ENCODE results near the gene CNR2.
A peak's percentile ranks its signal among the peaks of the same experiment; 100 is the strongest.
"Not testable (repeated sequence)": the region's sequence is repeated elsewhere in the genome, so short reads cannot be mapped to it uniquely, and the experiment has no call there.

The CNR2 gene

DNA sequence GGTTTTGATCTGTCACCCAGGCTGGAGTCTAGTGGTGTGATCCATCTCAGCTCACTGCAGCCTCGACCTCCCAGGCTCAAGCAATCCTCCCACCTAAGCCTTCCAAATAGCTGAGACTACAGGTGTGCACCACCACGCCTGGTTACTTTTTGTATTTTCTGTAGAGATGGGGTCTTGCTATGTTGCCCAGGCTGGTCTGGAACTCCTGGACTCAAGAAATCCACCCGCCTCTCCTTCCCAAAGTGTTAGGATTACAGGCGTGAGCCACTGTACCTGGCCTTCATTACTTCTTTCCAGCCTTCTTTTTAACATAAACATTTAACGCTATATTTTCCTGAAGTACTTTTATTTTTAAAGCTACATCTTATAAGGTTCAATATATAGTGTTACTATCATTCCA lies 69.5 kb downstream of the CNR2 start:
- FAIRE-seq = no peak
- no peak for DNase-seq (ENCODE audit: insufficient read length, low spot score)

GRCh38 chr1:23838401-23838866 lies 74.7 kb downstream of the CNR2 start:
- peak; percentile 91 for FAIRE-seq
- DNase-seq (ENCODE audit: insufficient read length, low spot score) = peak; percentile 56

DNA sequence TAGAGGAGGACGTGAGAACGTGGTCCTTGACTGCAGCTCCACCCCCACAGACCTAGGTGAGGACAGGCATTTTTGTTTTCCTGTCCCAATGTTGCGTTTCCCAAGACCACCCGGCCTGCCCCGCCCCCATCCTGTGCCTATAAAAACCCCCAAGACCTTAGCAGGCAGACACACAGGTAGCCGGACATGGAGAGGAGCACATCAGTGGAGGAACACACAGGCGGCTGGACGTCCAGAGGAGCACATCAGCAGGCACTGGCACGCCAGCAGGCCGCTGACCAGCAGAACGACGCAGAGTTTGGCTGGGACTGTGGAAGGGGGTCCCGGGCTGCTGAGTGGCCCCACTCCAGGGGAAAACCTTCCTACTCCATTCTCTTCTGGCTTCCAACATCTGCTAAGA lies 75.3 kb downstream of the CNR2 start:
- no peak for FAIRE-seq
- DNase-seq (ENCODE audit: insufficient read length, low spot score) = no peak

DNA sequence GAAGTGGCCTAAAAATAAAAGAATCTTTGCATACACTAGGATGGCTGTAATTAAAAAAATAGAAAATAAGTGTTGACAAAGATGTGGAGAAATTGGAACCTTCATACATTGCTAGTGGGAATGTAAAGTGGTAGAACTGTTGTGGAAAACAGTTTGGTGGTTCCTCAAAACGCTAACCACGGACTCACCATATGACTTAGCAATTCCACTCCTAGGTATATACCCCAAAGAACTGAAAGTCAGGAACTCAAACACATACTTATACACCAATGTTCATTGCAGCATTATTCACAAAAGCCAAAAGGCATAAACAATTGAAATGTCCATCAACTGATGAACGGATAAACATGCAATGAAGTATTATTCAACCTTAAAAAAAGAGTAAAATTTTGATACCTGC lies 77.1 kb downstream of the CNR2 start:
- FAIRE-seq (no peak), DNase-seq (ENCODE audit: insufficient read length, low spot score) (no peak)

- FAIRE-seq; DNase-seq (ENCODE audit: insufficient read length, low spot score): not testable (repeated sequence)
Measured at GRCh38 chr1:23834156-23834555, 79.0 kb downstream of the CNR2 start.

DNA sequence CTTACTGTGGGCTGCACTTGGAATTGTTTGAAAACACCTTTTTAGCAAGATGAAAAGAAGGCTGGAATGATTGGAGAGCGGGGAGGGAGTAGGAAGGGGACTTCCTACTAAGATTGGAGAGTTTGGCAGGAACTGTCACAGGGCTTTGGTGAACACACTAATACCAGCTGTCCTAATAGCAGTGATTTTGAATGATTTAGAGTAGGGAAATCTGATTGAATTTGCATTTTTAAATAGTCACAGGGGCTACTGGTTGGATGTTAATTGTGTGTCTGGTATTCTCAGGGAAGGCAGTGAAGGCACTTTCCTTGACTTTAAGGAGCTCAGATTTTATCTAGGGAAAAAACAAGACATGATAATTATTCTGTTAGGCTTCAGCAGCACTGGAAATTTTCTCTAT lies 85.4 kb downstream of the CNR2 start:
- FAIRE-seq (no peak), DNase-seq (ENCODE audit: insufficient read length, low spot score) (no peak)

- FAIRE-seq; DNase-seq (ENCODE audit: insufficient read length, low spot score): not testable (repeated sequence)
Measured at GRCh38 chr1:23826590-23826989, 86.6 kb downstream of the CNR2 start.

- peak; percentile 91 for FAIRE-seq
- DNase-seq (ENCODE audit: insufficient read length, low spot score) = no peak
Measured at GRCh38 chr1:23825762-23826522, 87.2 kb downstream of the CNR2 start.

DNA sequence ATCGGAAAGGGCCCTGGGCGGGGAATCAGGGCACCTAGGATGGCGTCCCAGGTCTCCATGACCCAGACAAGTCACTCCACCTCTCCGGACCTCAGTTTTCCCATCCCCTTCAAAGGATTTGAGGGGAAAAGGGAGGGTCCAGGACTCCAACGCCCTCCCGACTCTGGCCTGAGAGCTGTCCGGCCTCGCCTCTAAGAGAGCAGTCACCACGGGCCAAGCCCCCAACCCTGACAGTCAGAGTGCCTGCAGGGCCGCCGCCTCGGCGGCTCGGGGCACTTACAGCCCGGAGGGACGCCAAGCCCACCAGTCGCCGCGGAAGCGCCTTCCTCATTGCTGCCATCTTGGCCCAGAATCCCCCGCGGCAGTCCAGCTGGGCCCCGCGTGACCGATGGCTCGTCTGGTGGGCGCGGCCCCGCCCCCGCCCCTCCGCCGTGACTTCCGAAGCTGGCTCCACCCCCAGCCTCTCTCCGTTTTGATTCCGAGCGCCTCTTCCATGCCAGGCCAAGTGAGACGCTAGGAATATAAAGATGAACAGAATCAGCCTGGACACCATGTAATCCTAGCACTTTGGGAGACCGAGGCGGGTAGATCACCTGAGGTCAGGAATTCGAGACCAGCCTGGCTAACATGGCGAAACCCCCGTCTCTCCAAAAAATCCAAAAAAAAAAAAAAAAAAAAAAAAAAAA lies 87.9 kb downstream of the CNR2 start, which contains the start of gene HMGCL:
Gene HMGCL, minus strand, starts transcription at position 354 of the 686 bp plus-strand sequence. Its CDS starts 14 bp downstream, at position 340.
- peak; percentile 86 for DNase-seq (ENCODE audit: insufficient read length, low spot score)
- peak; percentile 95 for FAIRE-seq

- no peak for DNase-seq (ENCODE audit: insufficient read length, low spot score)
- no peak for FAIRE-seq
Measured at GRCh38 chr1:23824711-23825075, 88.5 kb downstream of the CNR2 start.

DNA sequence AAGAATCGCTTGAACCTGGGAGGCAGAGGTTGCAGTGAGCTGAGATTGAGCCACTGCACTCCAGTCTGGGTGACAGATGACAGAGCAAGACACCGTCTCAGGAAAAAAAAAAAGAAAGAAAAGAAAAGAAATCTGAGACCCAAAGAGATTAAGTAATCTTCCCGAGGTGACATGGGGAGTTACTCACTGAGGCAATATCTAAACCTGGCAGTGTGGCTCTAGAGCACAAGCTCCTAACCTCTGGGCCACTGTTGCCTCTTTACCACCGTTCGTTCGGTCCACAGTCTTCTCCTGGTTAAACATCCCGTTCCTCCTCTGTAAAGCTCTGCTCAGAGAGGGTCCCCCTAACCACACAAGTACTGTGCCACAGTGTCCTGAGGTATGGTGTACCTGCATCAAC lies 89.4 kb downstream of the CNR2 start:
- FAIRE-seq (no peak), DNase-seq (ENCODE audit: insufficient read length, low spot score) (no peak)
